Lower lobe of right lung (tissue), 2 donors: ENCODE results near the gene TSC2. TPM values are rescaled to one million over a fixed set of nuclear protein-coding genes. Genes with fewer than 3 reads are reported as not detected.

Experiments used
- ATAC-seq, 2 donors: fragments of 200-7000 bp; cut with Tn5 transposase; one replicate each; pipeline ENCODE4 v1.9.1; 2020 to 2022; ENCODE audit warnings: mild to moderate bottlenecking in 2 of 2, moderate library complexity in 2 of 2
- DNase-seq: peaks from one replicate; pipeline ENCODE4 v3.0.0-alpha.2; 2020
- H3K27ac ChIP-seq: fragments of 200-600 bp; one replicate; pipeline ENCODE4 v1.8.0; 2022
- H3K27me3 ChIP-seq: fragments of 200-600 bp; one replicate; pipeline ENCODE4 v1.8.0; 2022; ENCODE audit warnings: low read depth
- H3K36me3 ChIP-seq: fragments of 200-600 bp; one replicate; pipeline ENCODE4 v1.8.0; 2022; ENCODE audit warnings: mild to moderate bottlenecking
- H3K4me1 ChIP-seq: fragments of 200-600 bp; one replicate; pipeline ENCODE4 v1.8.0; 2022
- H3K4me3 ChIP-seq: fragments of 200-600 bp; one replicate; pipeline ENCODE4 v1.8.0; 2022; ENCODE audit warnings: mild to moderate bottlenecking
- H3K9me3 ChIP-seq: fragments of 200-600 bp; one replicate; pipeline ENCODE4 v1.8.0; 2022
- CTCF ChIP-seq: fragments of 200-600 bp; IDR thresholded peaks from one replicate; pipeline ENCODE4 v1.8.0; 2022; ENCODE audit warnings: antibody characterized with exemption, mild to moderate bottlenecking
- intact Hi-C: fragments of 100-400 bp; cut with DNase I; formaldehyde crosslinking; loops from one replicate; pipeline ENCODE4 v1.11.0; 2022
- total RNA-seq: library from RNA; stranded (reverse); fragmentation: NEBNext Ultra II Directional; extraction: Animal tissue kit (Norgen Biotek cat#: 25700); gene quantifications from one replicate; pipeline ENCODE4 v1.2.1, GENCODE V29; 2021
- donor health status: DM: no; HTN: yes; CAD: no; lungs with severe emphysema.

The TSC2 gene
- total RNA-seq, 1 donor from 2014 or later: 123 TPM

- intact Hi-C loops: no loop called here
- Histone ChIP-seq H3K9me3 (no peaks in the 10 kb centered on the region), H3K27me3 (no peaks in the 10 kb centered on the region), H3K36me3 (peaks cover 45% of the 10 kb centered on the region), H3K4me3 (peak overlapping the region; percentile 55), H3K27ac (peak overlapping the region; percentile 92), H3K4me1 (peaks cover 87% of the 10 kb centered on the region)
- ATAC-seq (no peak), DNase-seq (no peak)
- no peak for TF ChIP-seq CTCF
These were observed 12.9 kb upstream of the TSC2 start for GRCh38 chr16:2034696-2035430.

- Histone ChIP-seq H3K36me3 (peaks cover 38% of the 10 kb centered on the region), H3K27me3 (no peaks in the 10 kb centered on the region), H3K4me3 (peak overlapping the region; percentile 55), H3K9me3 (no peaks in the 10 kb centered on the region), H3K4me1 (peaks cover 87% of the 10 kb centered on the region), H3K27ac (peak overlapping the region; percentile 92)
- intact Hi-C loops: no loop called here
- peak; percentile 89 for DNase-seq
- ATAC-seq: peak; percentile 56 to 73
- TF ChIP-seq CTCF: no peak
These were observed 12.2 kb upstream of the TSC2 start for GRCh38 chr16:2035431-2036199.

GRCh38 chr16:2036200-2036966 lies 11.4 kb upstream of the TSC2 start:
- intact Hi-C loops: no loop called here
- Histone ChIP-seq H3K4me1 (peaks cover 91% of the 10 kb centered on the region), H3K36me3 (peaks cover 33% of the 10 kb centered on the region), H3K27me3 (no peaks in the 10 kb centered on the region), H3K9me3 (no peaks in the 10 kb centered on the region), H3K27ac (peak overlapping the region; percentile 92), H3K4me3 (peak overlapping the region; percentile 55)
- DNase-seq (no peak), ATAC-seq (peak in 1 of 2 donors; percentile 0)
- TF ChIP-seq CTCF: no peak

- DNase-seq (no peak), ATAC-seq (no peak)
- Histone ChIP-seq H3K36me3 (peaks cover 33% of the 10 kb centered on the region), H3K4me3 (peak overlapping the region; percentile 55), H3K27ac (peak overlapping the region; percentile 92), H3K4me1 (peaks cover 95% of the 10 kb centered on the region), H3K27me3 (no peaks in the 10 kb centered on the region), H3K9me3 (no peaks in the 10 kb centered on the region)
- TF ChIP-seq CTCF: no peak
- intact Hi-C loops: no loop called here
These were observed 10.7 kb upstream of the TSC2 start for GRCh38 chr16:2037115-2037514.

GRCh38 chr16:2037647-2038381 lies 10.0 kb upstream of the TSC2 start:
- Histone ChIP-seq H3K36me3 (peaks cover 33% of the 10 kb centered on the region), H3K4me3 (peak overlapping the region; percentile 55), H3K27ac (peak overlapping the region; percentile 92), H3K4me1 (peaks cover 93% of the 10 kb centered on the region), H3K27me3 (no peaks in the 10 kb centered on the region), H3K9me3 (no peaks in the 10 kb centered on the region)
- intact Hi-C loops: no loop called here
- TF ChIP-seq CTCF: no peak
- no peak for DNase-seq
- ATAC-seq: no peak
